Germinal center (tissue), 1 donor: ENCODE results near the gene ETFRF1.

Experiments
- DNase-seq: peaks from one replicate; pipeline ENCODE4 v3.0.0; 2012; ENCODE audit warnings: mixed read lengths, low spot score

The ETFRF1 gene

DNA sequence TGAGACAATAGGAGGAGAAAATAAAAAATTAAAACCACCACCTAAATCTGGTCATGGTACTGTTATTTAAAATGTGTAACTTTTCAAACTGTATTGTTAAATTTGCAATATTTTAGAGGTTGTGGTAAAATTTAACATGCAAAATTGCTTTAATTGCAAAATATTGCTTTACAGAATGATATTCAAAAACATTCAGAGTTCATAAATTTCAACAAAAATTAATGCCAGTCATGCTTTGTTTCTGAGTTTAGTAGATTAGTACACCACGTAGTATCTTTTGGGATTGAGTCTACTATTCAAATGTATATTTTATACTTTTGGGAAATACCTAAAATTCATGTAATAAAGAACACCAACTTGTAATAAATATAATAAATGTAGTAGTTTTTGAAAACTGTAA, 18.3 kb downstream of the ETFRF1 start:
- no peak for DNase-seq

DNA sequence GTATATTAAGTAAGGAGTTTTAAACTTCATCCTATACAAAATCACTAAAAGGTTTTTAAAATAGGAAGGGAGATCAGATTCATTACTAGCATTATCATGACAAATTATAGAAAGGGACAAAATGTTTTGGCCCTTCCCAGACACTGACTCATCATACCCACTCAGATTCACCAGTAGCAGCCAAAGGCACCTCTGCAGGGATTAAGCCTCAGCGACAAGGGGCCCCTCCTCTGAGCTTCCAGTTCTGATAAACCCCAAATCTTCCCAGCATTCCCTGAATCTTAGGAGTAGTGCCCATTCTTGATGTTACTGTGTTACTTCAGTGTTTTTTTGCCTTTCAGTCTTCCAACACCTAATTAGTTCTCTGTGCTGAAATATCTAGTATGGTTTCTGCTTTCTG, 41.2 kb downstream of the ETFRF1 start:
- no peak for DNase-seq

DNA sequence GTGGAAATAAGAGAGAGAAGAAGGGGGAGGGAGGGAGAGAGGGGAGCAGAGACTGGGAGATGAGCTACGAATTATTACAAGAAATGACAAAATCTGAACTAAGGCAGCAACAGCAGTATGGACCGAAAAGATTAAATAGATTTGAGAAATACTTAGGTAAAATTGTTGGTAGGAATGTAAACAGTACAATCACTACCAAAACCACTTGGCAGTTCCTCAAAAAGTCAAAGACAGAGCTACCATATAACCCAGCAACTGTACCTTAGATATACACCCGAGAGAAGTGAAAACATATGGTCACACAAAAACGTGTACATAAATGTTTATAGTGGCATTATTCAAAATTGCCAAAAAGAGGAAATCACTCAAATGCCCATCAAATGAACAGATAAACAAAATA, 41.6 kb downstream of the ETFRF1 start:
- no peak for DNase-seq

DNA sequence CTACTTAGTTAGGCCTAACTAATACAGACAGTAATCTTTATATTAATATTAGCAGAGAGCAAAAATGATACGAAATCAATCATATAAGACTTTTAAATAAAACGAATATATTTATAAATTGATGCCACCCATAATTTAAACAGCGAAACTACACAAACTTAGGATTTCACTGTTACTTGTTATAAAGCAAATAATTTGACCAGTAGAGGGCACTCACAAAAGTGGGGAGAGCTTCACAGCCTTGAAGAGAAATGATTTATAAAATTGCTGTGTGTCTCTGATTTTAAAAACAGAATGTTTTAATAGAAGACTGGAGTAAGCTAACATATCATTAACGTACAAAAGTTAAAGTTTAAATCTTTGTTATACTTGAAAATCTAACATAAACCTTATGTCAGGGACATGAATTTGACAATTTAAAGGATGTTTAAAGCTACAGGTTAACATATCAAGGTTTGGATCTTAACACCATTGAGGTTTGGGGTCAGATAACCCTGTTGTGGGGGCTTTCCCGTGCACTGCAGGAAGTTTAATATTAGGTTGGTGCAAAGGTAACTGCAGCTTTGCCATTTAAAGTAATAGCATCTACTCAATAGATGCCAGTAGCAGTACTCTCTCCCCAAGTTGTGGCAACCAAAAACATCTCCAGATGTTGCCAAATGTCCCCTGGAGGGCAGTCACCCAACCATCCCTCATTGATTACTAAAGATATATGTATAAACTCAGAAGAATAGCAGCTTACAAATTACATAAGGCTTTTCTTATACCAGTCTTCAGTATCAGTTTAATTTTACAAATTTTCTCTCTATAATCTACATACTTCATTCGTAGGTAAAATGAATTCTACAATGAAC, 46.4 kb downstream of the ETFRF1 start:
- DNase-seq: peak; percentile 25

DNA sequence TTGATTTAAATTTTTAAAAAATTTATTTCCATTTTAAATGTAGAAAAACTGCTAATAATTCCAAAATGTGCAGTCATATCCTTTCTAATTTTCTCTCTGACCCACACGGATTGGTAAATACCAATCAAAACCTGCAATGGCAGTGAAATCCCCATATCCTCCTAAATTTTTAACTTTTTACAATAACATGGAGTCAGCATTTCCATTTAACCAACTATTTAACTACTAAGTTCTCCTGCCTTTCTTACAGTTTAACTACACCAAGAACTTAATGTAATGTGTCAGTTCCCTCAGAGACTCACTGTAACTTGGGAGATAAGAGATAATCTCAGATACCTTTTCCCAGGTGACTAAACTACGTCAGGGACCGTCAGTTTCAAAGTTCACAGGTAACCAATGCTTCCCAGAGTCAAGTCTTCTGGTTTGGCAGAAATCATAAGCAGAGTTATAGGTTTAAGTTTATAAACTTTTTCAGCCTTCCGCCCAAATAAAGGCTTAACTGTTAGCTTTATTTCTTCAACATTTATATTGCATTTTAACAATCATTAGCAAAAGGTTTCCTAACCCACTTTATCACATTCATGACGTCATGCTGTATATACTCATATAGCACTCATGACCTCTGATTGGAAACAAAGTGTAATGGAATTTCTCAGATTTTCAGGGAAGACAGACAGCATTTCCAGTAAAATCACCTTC, 48.1 kb downstream of the ETFRF1 start:
- no peak for DNase-seq

DNA sequence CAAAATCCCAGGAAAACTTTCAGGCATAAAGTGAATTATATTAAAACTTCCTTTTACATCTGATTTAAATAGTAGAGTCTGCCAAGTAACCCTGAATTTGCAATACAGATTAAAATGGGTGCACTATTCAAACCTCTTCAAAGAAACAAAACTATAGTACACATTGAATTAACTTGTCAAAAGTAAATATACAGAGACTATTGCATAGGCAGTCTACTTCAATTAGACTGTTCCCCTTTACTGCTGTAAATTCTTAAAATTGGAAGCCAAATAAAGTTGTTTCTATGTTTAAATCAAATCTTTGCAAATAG, 48.6 kb downstream of the ETFRF1 start:
- DNase-seq: no peak

DNA sequence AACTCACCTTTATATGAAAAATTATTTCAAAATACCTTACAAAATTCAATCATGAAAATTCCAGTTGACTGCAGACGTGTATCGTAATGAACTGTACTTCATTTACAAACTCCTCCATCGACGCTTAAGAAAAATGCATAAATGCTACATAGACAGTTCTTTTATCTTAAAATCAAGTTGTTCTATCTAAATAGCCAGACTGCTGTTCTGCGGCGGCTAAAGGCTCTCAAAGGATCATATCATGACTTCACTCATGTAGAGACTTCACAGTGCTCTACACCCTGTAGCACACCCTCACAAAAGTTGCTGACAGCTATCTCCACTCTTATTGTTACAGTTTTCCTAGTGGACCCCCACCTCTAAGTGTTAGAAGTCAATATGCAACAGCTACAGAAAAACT, 50.5 kb downstream of the ETFRF1 start:
- no peak for DNase-seq

DNA sequence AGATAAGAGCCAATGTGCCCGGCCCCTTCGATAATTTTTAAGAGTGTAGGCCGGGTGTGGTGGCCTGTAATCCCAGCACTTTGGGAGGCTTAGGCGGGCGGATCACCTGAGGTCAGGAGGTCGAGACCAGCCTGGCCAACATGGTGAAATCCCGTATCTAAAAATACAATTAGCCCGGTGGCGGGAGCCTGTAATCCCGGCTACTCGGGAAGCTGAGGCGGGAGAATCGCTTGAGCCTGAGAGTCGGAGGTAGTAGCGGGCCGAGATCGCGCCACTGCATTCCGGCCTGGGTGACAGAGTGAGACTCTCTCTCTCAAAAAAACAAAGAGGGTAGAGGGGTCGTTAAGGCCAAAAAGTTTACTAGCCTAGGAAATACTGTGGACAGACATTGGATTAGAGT, 53.1 kb downstream of the ETFRF1 start:
- DNase-seq: no peak

DNA sequence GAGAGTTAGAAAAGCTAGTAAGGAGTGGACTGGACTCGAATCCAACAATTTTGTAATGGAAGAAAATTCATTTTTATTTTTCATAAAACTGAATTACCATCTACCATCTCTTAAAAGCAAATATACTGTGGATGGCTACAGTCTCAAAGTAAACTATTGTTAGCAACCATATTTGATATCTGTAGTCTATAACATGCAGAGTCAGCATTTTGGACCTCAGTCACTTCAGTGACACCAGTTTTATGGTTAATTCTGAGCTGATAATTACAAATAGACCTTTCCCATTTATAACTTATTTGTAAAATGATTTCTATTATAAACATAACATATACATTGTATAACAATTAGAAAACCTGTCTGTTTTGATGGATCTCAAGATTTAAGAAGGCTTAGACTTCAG, 53.7 kb downstream of the ETFRF1 start:
- no peak for DNase-seq

DNA sequence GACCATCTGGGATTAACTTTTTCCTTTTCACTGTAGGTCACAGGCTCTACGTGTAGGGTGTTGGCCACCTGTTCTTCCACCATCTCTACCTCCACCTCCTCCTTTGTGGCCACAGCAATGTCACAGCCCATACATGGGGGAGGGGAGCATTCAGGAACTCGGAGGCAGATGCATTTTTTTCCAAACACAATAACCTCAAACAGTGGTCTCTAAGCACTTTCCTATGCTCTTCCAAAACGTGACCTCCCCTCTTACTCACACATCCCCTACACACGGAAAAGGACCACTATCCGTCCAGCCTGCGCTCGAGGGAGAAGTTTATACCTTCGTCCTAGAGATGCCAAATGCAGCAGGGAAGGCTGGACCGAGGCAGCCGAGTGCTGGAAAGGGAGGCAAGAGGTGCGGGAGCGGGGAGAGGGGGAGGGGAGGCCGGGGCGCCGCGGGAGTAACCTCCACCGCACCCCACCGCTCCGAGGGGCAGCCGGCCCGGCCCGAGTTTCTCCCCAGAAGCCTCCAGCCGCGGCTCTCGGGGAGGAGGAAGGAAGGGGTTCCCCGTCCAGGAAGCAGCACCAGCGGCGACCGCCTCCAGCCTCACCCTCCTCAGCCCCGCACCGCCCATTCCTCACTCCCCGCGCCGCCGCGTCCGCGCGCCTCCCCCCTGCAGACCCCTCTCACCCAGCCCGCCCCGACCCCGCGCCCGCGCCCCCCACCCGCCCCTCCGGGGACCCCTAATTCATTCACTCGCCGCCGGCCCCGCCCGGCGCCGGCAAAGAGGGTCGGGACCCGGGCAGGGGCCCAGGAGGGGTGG, 55.1 kb downstream of the ETFRF1 start:
- peak; percentile 72 for DNase-seq

DNA sequence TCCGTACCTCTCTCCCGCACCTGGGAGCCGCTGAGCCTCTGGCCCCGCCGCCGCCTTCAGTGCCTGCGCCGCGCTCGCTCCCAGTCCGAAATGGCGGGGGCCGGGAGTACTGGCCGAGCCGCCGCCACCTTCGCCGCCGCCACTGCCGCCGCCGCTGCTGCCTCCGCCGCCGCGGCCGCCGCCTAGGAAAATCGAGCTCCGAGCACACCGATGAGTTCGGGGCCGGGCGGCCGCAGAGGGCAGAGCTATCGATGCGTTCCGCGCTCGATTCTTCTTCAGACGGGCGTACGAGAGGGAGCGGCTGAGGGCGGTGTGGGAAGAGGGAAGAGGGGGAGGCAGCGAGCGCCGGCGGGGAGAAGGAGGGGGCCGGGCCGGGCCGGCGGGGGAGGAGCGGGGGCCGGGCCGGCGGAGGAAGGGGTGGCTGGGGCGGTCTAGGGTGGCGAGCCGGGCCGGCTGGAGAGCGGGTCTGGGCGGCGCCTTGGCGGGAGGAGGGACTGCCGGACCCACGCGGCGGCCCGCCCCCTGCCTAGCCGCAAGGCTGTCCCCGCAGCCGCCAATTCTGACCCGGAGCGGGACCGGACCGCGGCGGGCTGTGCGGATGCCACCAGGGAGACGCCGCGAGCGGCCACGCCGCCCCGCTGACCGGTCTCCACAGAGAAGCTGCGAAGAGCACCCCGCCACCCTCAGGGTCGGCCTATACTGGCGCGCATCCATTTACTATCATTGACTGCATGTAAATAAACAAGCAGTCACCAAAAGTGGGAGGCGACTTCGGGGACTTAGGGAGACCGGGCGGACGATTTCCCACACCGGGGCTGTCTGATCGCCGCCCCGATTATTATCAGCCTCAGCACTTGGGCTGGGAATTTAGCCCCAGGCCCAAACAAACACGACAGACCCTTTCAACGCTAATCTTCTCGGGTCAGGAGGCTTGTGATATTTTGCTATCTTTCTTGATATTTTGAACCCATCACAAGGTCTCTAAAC, 56.0 kb downstream of the ETFRF1 start, which contains the start of gene KRAS:
Gene KRAS, minus strand, starts transcription at position 186 of the 987 bp plus-strand sequence.
- peak; percentile 91 for DNase-seq

DNA sequence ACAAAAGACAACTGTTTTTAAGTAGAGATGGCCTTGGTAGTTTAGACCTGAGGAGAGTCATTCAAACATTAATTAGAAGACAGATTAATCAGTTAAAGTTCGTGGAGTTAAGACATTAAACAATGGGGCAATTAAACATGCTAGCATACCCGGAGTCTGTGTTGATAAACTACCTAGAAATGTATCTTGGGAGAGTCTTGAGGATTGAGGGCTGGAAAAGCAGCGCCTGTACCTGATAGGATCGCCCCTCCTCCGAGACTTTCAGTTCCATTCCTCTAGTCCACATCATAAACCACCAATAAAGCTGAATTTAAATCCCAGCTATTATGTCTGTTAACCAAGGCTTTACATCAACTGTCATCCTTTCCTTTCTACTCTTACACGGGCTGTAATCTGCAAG, 56.7 kb downstream of the ETFRF1 start:
- no peak for DNase-seq

DNA sequence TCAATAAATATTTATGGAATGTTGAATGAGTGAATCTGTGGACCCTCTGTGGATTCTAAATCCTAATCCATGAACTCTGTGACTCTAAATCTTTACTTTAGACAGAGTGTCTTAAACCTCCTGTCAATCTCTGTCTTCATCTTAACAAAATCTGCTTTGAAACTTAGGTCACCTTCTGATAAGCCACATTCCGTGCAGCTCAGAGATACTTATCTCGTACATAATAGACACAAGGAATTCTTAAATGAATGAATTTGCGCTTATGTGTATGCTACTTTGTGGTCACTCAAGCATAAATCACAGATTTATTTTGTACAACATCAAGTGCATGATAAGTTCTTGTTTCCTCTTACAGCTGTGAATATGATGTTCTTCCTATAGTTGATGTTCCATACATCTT, 57.9 kb downstream of the ETFRF1 start:
- no peak for DNase-seq

DNA sequence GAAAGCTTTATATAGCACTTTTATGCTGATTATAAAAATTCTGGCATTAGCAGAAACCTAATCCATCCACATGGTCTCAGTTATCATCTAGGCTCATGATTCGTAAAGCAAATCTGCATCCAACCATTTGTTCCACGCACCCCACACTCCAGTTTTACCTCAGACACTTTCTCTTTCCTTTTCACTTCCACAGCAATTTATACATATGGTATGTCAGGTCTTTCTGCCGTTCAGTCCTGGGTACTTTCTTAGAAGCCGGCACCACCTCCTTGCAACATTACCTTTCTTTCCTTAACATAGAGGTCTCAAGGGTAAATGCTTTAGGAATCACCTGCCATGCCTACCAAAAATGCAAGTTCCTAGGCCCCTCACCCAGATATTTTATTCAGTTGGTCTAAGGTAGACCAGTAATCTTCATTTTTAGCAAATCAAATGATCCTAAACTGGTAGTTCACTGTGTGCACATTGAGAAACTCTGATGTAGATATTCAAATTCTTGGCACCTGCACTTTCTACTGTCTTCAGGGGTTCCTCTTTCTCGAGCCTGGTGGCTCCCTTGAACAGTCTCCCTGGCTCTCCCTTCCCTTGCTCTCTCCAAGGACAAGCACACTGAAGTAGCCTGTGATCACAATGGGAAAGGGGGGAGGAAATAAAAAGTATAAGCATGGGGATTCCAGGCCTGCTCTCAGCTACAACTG, 58.5 kb downstream of the ETFRF1 start:
- DNase-seq: peak; percentile 60

DNA sequence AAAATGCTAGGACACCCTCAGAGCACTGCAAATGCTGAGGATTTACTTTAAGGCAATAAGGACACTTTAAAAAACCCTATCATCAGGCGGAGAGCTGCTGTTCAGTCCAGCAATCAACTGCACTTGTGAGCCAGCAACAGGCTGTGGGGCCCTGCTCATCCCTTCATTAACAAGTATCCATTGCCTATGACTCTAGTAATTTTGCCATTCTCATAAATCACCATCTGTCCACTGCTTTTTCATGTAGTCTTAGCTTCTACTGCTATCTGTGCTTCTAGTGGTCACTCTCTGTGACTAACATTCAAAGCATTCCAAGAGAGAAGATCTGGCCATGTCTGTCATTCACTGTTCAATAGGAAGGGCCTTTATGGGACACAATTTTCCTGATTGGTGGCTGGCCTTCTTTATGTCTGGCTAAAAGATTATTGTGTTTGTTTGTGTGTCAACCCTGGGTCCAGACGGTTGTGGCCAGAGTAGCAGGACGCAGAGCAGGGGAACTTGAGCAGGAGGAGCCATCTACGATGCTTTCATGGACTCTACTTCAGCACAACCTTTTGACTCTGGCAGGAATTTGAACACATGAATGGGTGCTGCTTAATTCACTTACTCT, 59.3 kb downstream of the ETFRF1 start:
- DNase-seq: no peak
